Measurements from ENCODE around the gene FOXP1. TPM values are rescaled to one million over a fixed set of nuclear protein-coding genes. Genes with fewer than 3 reads are reported as not detected.

FOXP1 gene
- total and polyA plus RNA-seq, 3 experiments from 2014 or later, result 142 to 185 (median 147) TPM

DNA sequence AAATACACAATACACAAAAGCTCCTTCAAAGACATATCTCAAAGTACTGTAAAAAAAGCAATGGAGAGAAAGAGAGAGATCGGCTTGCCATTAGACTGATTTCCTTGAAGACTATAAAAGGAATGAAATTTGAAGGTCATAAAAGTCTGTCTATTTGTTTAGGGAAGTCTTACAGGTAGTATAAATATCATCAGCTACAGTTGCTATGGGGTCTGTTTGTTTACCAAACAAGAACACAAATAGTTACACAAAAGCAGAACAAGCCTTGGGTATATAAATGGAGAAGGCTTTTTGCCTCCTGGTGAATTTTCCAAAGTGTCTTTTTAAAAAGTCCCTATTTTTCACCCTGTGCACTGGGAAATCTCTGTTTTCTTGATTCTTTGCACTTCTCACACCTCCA is 552.3 kb downstream of the FOXP1 start:
- H3K9me3 Mint-ChIP-seq, result no peaks in the 10 kb centered on the region
- peaks cover 74 to 97% (median 89%) of the 10 kb centered on the region in 3 donors for H3K4me1 Mint-ChIP-seq
- peak overlapping the region; percentile 5 to 82 (median 52) for H3K27ac Mint-ChIP-seq
- H3K36me3 Mint-ChIP-seq, result peaks cover 0 to 86% (median 27%) of the 10 kb centered on the region in 3 donors
- Histone ChIP-seq H3K4me3 (ENCODE audit: low read length) (no peak overlapping the region), H3K27ac (ENCODE audit: low read depth, low read length) (no peak overlapping the region), H3K9me3 (ENCODE audit: low read length) (no peaks in the 10 kb centered on the region), H3K36me3 (ENCODE audit: insufficient read depth, low read length) (no peaks in the 10 kb centered on the region), H3K4me1 (ENCODE audit: insufficient read depth, low read length) (peaks cover 42% of the 10 kb centered on the region), H3K27me3 (ENCODE audit: insufficient read depth, low read length, poor library complexity, severe bottlenecking) (no peaks in the 10 kb centered on the region)
- peak overlapping the region in 1 of 7 donors; percentile 32 for H3K4me3 Mint-ChIP-seq
- ChIA-PET CTCF (interaction anchor here (1.2 kb wide), 1 partner anchor 24 kb away, joined by 3 read pairs; no protein-coding TSS in a partner anchor), POLR2A (no interaction called here)
- no peak for DNase-seq
- no peaks in the 10 kb centered on the region for H3K27me3 Mint-ChIP-seq

DNA sequence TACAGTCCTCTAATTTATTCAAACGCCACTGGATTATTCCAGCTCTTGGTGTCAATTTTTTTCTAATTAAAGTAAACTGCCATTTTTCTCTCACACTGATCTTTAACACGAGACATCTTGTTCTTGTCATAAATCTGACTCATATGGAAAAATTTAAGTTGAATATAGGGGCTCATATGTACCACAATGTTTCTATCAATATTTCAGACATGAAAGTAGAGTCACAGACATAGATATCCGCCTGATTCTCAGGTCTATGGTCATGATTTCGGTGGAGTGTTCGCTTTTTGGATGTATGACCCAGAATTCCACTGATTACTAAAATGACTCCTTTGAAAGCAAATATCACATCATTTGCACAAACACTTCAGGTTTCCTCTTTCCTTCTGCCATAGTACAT is 552.8 kb downstream of the FOXP1 start:
- Histone ChIP-seq H3K4me3 (ENCODE audit: low read length) (no peak overlapping the region), H3K27ac (ENCODE audit: low read depth, low read length) (no peak overlapping the region), H3K4me1 (ENCODE audit: insufficient read depth, low read length) (peaks cover 46% of the 10 kb centered on the region), H3K36me3 (ENCODE audit: insufficient read depth, low read length) (no peaks in the 10 kb centered on the region), H3K9me3 (ENCODE audit: low read length) (no peaks in the 10 kb centered on the region), H3K27me3 (ENCODE audit: insufficient read depth, low read length, poor library complexity, severe bottlenecking) (no peaks in the 10 kb centered on the region)
- ChIA-PET CTCF (interaction anchor here (1.2 kb wide), 1 partner anchor 25 kb away, joined by 3 read pairs; no protein-coding TSS in a partner anchor), POLR2A (no interaction called here)
- H3K27ac Mint-ChIP-seq, result peak overlapping the region in 7 of 8 donors; percentile 5 to 82 (median 24)
- no peaks in the 10 kb centered on the region for H3K27me3 Mint-ChIP-seq
- peaks cover 0 to 85% (median 24%) of the 10 kb centered on the region in 3 donors for H3K36me3 Mint-ChIP-seq
- H3K4me1 Mint-ChIP-seq, result peaks cover 76 to 97% (median 89%) of the 10 kb centered on the region in 3 donors
- no peak overlapping the region for H3K4me3 Mint-ChIP-seq
- no peak for DNase-seq
- no peaks in the 10 kb centered on the region for H3K9me3 Mint-ChIP-seq

DNA sequence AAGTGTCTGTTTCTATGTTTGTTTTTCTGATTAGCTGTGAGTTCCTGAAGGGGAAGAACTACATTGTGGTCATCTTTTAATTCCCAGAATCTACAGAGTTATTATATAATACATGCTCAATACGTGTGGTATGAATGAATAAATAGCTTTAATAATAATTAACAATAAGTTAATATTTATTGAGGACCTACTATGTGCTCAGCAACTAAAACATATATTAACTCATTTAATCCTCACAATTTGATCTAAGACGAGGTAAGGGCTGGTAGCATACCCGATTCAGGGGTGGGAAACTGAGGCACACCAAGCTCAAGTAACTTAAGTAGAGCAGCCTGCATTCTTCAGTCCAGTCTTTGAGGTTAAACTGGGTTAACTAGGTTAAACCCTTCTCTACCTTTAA is 553.8 kb downstream of the FOXP1 start:
- no peaks in the 10 kb centered on the region for H3K9me3 ChIP-seq (ENCODE audit: low read length)
- no peaks in the 10 kb centered on the region for H3K36me3 ChIP-seq (ENCODE audit: insufficient read depth, low read length)
- ChIA-PET POLR2A (no interaction called here), CTCF (interaction anchor here (1.2 kb wide), 1 partner anchor 26 kb away, joined by 3 read pairs; no protein-coding TSS in a partner anchor)
- Mint-ChIP-seq H3K27ac (peak overlapping the region in 2 of 8 donors; percentile 20 to 94), H3K4me3 (no peak overlapping the region), H3K9me3 (no peaks in the 10 kb centered on the region), H3K36me3 (peaks cover 0 to 80% (median 19%) of the 10 kb centered on the region in 3 donors), H3K4me1 (peaks cover 78 to 97% (median 88%) of the 10 kb centered on the region in 3 donors), H3K27me3 (no peaks in the 10 kb centered on the region)
- no peaks in the 10 kb centered on the region for H3K27me3 ChIP-seq (ENCODE audit: insufficient read depth, low read length, poor library complexity, severe bottlenecking)
- H3K4me3 ChIP-seq (ENCODE audit: low read length), result no peak overlapping the region
- DNase-seq, result no peak
- H3K4me1 ChIP-seq (ENCODE audit: insufficient read depth, low read length), result peaks cover 54% of the 10 kb centered on the region
- no peak overlapping the region for H3K27ac ChIP-seq (ENCODE audit: low read depth, low read length)

DNA sequence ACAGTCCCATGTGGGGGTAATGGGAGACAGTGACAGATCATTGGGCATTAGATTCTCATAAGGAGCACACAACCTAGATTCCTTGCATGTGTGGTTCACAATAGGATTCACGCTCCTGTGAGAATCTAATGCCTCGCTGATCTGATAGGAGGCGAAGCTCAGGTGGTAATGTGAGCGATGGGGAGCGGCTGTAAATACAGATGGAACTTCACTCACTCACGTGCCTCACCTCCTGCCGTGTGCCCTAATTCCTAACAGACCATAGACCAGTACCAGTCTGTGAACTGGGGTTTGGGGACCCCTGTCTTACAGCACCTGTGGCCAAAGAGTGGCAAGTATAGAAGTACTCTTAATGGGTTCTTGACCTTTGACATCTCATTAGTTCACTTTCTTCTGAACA is 554.7 kb downstream of the FOXP1 start:
- H3K9me3 ChIP-seq (ENCODE audit: low read length), result no peaks in the 10 kb centered on the region
- H3K4me1 ChIP-seq (ENCODE audit: insufficient read depth, low read length), result peaks cover 50% of the 10 kb centered on the region
- H3K27ac ChIP-seq (ENCODE audit: low read depth, low read length), result no peak overlapping the region
- no peak overlapping the region for H3K4me3 Mint-ChIP-seq
- no peaks in the 10 kb centered on the region for H3K9me3 Mint-ChIP-seq
- no peaks in the 10 kb centered on the region for H3K27me3 ChIP-seq (ENCODE audit: insufficient read depth, low read length, poor library complexity, severe bottlenecking)
- H3K36me3 Mint-ChIP-seq, result peaks cover 0 to 79% (median 14%) of the 10 kb centered on the region in 3 donors
- CTCF ChIA-PET, result interaction anchor here (1.2 kb wide), 1 partner anchor 16 kb away, joined by 3 read pairs; no protein-coding TSS in a partner anchor
- DNase-seq, result no peak
- POLR2A ChIA-PET, result no interaction called here
- H3K4me1 Mint-ChIP-seq, result peaks cover 75 to 97% (median 88%) of the 10 kb centered on the region in 3 donors
- no peak overlapping the region for H3K4me3 ChIP-seq (ENCODE audit: low read length)
- H3K27me3 Mint-ChIP-seq, result no peaks in the 10 kb centered on the region
- H3K36me3 ChIP-seq (ENCODE audit: insufficient read depth, low read length), result no peaks in the 10 kb centered on the region
- peak overlapping the region in 2 of 8 donors; percentile 43 to 71 for H3K27ac Mint-ChIP-seq

DNA sequence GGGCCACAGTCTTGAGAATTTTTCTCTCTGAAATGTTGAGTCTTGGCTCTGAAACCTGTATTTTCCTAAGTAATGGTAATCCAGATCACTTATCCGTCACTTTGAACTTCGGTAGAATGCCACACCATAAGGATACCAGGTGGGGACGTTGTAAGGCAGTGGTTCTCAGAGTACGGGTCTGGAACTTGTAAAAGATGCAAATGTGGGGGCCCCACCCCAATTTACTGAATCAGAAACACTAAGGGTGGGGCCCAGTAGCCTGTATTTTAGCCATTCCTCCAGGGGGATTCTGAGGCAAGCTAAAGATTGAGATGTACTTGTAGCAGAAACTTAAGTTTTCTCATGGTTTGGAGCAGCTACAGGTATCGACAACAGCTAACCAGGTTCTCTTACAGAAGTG is 555.3 kb downstream of the FOXP1 start:
- H3K27ac Mint-ChIP-seq, result peak overlapping the region in 2 of 8 donors; percentile 2 to 67
- CTCF ChIA-PET, result interaction anchor here (1.2 kb wide), 1 partner anchor 17 kb away, joined by 3 read pairs; no protein-coding TSS in a partner anchor

DNA sequence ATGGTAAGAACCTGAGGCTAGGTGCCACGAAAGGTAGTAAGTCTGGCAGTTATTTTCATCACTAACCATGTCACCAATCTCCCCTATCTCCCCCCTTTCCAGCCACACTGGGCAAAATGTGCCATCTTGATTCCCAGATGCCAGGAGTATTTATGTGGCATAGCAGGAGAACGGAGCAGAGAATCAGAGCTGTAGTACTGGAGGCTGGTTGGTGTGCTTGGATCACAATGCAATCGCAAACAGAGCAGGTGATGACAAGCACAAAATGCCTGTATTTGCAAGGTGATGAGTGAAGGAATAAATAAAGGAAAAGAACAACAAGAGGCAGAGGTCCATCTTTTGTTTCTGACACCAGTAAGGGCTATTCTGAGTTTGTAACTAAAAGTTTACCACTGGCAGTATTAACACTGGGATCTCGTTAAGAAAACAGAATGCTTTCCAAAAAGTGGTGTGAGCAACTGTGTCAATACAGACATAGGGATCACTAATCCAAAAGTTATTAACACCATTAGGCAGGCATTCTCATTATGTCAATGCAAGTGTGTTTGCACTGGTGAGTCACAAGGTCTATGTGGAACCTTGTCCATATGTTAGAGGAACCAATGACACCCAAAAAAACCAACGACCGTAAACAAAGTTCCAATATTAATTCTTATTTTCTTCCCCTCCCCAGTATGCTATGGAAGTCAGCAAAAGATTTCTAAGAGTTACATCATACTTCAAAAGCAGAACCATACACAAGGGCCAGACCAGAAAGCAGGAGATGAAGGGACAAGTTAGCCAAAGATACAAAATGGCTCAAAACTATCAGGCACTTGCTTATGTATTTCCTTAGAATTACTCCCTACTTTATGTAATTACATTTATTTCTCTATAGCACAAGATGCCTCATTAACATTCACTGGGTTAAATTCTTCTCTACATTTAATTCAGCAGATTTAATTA is 556.6 kb downstream of the FOXP1 start:
- H3K27ac ChIP-seq (ENCODE audit: low read depth, low read length), result no peak overlapping the region
- H3K4me1 Mint-ChIP-seq, result peaks cover 69 to 94% (median 82%) of the 10 kb centered on the region in 3 donors
- H3K4me1 ChIP-seq (ENCODE audit: insufficient read depth, low read length), result peaks cover 36% of the 10 kb centered on the region
- H3K4me3 ChIP-seq (ENCODE audit: low read length), result no peak overlapping the region
- no peaks in the 10 kb centered on the region for H3K9me3 ChIP-seq (ENCODE audit: low read length)
- peak overlapping the region in 6 of 8 donors; percentile 6 to 73 (median 49) for H3K27ac Mint-ChIP-seq
- H3K36me3 Mint-ChIP-seq, result peaks cover 0 to 75% (median 8%) of the 10 kb centered on the region in 3 donors
- no peaks in the 10 kb centered on the region for H3K27me3 Mint-ChIP-seq
- ChIA-PET POLR2A (no interaction called here), CTCF (no interaction called here)
- H3K4me3 Mint-ChIP-seq, result no peak overlapping the region
- H3K9me3 Mint-ChIP-seq, result no peaks in the 10 kb centered on the region
- no peaks in the 10 kb centered on the region for H3K27me3 ChIP-seq (ENCODE audit: insufficient read depth, low read length, poor library complexity, severe bottlenecking)
- no peak for DNase-seq
- H3K36me3 ChIP-seq (ENCODE audit: insufficient read depth, low read length), result no peaks in the 10 kb centered on the region

More for the DNA sequence above, 555.3 kb downstream of the FOXP1 start:
- Mint-ChIP-seq H3K4me3 (no peak overlapping the region), H3K9me3 (no peaks in the 10 kb centered on the region), H3K27me3 (no peaks in the 10 kb centered on the region), H3K36me3 (peaks cover 0 to 79% (median 11%) of the 10 kb centered on the region in 3 donors), H3K4me1 (peaks cover 74 to 97% (median 88%) of the 10 kb centered on the region in 3 donors)
- no peak overlapping the region for H3K4me3 ChIP-seq (ENCODE audit: low read length)
- H3K27me3 ChIP-seq (ENCODE audit: insufficient read depth, low read length, poor library complexity, severe bottlenecking), result no peaks in the 10 kb centered on the region
- no peaks in the 10 kb centered on the region for H3K36me3 ChIP-seq (ENCODE audit: insufficient read depth, low read length)
- no peak for DNase-seq
- H3K9me3 ChIP-seq (ENCODE audit: low read length), result no peaks in the 10 kb centered on the region
- POLR2A ChIA-PET, result no interaction called here
- H3K27ac ChIP-seq (ENCODE audit: low read depth, low read length), result no peak overlapping the region
- H3K4me1 ChIP-seq (ENCODE audit: insufficient read depth, low read length), result peaks cover 49% of the 10 kb centered on the region

DNA sequence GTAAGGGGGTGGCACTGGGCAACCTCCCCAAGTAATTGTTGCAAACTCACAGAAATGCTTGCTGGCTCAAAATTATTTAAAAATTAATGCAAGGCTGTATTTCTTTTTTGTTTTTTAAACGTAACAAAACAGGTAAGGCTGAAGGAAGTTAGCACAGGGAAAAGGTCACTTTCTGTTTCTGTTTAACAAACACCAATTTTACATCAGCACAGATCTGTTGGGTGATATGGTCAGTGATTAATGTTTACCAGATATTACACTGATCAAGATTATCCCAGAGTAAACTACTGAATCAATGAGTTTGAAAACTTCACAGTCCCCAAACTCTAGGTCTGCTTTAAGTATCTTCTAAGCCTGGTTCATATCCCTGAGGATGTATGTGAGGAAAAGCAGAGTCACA is 558.0 kb downstream of the FOXP1 start:
- no peaks in the 10 kb centered on the region for H3K27me3 Mint-ChIP-seq
- peak overlapping the region in 7 of 8 donors; percentile 28 to 90 (median 65) for H3K27ac Mint-ChIP-seq
- peaks cover 37% of the 10 kb centered on the region for H3K4me1 ChIP-seq (ENCODE audit: insufficient read depth, low read length)
- no peak overlapping the region for H3K4me3 ChIP-seq (ENCODE audit: low read length)
- no peak for DNase-seq
- H3K27ac ChIP-seq (ENCODE audit: low read depth, low read length), result no peak overlapping the region
- H3K27me3 ChIP-seq (ENCODE audit: insufficient read depth, low read length, poor library complexity, severe bottlenecking), result no peaks in the 10 kb centered on the region
- POLR2A ChIA-PET, result no interaction called here
- peaks cover 67 to 94% (median 77%) of the 10 kb centered on the region in 3 donors for H3K4me1 Mint-ChIP-seq
- no peaks in the 10 kb centered on the region for H3K36me3 ChIP-seq (ENCODE audit: insufficient read depth, low read length)
- peaks cover 0 to 70% (median 3%) of the 10 kb centered on the region in 3 donors for H3K36me3 Mint-ChIP-seq
- peak overlapping the region in 3 of 7 donors; percentile 6 to 74 (median 9) for H3K4me3 Mint-ChIP-seq
- no peaks in the 10 kb centered on the region for H3K9me3 Mint-ChIP-seq
- CTCF ChIA-PET, result no interaction called here
- H3K9me3 ChIP-seq (ENCODE audit: low read length), result no peaks in the 10 kb centered on the region

DNA sequence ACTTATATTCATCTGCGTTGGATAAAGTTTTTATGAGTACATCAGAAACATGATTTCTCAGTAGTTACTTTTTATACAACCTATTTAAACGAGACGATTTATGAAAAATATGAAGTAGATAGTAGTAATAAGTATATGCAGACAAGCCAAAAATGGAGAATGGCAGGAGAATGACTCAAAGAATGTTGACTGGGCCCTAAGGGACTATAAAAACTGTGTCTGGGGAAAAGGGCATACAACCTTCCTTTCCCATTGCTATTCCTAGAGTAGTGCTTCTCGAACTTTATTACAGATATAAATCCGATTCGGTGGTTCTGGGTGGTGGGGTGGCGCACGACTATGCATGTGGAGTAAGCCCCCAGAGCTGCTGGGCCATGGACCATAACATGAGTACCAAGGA is 558.5 kb downstream of the FOXP1 start:
- Mint-ChIP-seq H3K9me3 (no peaks in the 10 kb centered on the region), H3K27ac (peak overlapping the region in 6 of 8 donors; percentile 3 to 90 (median 42))

More for the DNA sequence above, 558.5 kb downstream of the FOXP1 start:
- ChIA-PET POLR2A (no interaction called here), CTCF (no interaction called here)
- no peak overlapping the region for H3K27ac ChIP-seq (ENCODE audit: low read depth, low read length)
- no peak overlapping the region for H3K4me3 ChIP-seq (ENCODE audit: low read length)
- H3K9me3 ChIP-seq (ENCODE audit: low read length), result no peaks in the 10 kb centered on the region
- no peaks in the 10 kb centered on the region for H3K36me3 ChIP-seq (ENCODE audit: insufficient read depth, low read length)
- H3K4me3 Mint-ChIP-seq, result peak overlapping the region in 1 of 7 donors; percentile 74
- H3K4me1 Mint-ChIP-seq, result peaks cover 65 to 92% (median 75%) of the 10 kb centered on the region in 3 donors
- peaks cover 0 to 67% (median 3%) of the 10 kb centered on the region in 3 donors for H3K36me3 Mint-ChIP-seq
- no peak for DNase-seq
- peaks cover 36% of the 10 kb centered on the region for H3K4me1 ChIP-seq (ENCODE audit: insufficient read depth, low read length)
- H3K27me3 Mint-ChIP-seq, result no peaks in the 10 kb centered on the region
- H3K27me3 ChIP-seq (ENCODE audit: insufficient read depth, low read length, poor library complexity, severe bottlenecking), result no peaks in the 10 kb centered on the region

Data from CD8-positive, alpha-beta memory T cell (primary cell).